GM23338 (cell line): ENCODE data around the gene FRMD3.

Experiments used
- CREB1 ChIP-seq: fragments of 250-450 bp; sonication (Bioruptor Pico); IDR thresholded peaks from 2 replicates; pipeline ENCODE4 v1.5.0; 2020; ENCODE audit warnings: low read depth, mild to moderate bottlenecking, moderate library complexity
- EZH2 ChIP-seq: fragments of 200-600 bp; sonication (generic); IDR thresholded peaks from one replicate; pipeline ENCODE4 v1.8.0; 2017; ENCODE audit warnings: antibody characterized with exemption, mild to moderate bottlenecking, low read depth; ENCODE audit not compliant: unreplicated experiment
- EZH2phosphoT487 ChIP-seq: fragments of 200-600 bp; sonication (generic); IDR thresholded peaks from one replicate; pipeline ENCODE4 v1.8.1; 2018; ENCODE audit warnings: antibody characterized with exemption; ENCODE audit not compliant: unreplicated experiment
- TF ChIP-seq, protein P1 (sequence below), 2 experiments: fragments of 200-600 bp in 1 of 2; sonication (generic) in 1 of 2; conservative IDR thresholded peaks; 2 replicates each; pipeline versions ENCODE4 v1.5.1 to v1.6.1; 2016 to 2017; ENCODE audit warnings: antibody characterized with exemption in 2 of 2, low read depth in 2 of 2, mild to moderate bottlenecking in 2 of 2, moderate library complexity in 1 of 2

DNA sequence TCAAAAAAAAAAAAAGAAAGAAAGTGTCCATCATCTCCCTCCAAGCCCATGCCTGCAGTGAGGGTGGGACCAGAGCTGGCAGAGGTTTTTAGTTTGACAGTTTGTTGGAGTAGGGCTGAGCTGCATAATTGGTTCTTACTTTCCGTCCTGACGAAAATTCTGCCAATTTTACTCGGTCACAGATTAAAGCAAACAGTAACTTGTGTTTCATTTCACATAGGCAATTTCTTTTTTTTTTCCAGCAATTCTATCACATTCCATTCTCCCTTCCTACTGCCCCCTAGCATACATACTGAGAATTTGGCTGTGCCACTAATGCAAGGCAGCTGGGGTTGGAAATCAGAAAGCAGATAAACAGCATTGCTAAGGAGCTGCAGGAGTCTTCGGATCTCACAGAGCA, 132.4 kb downstream of the FRMD3 start:
- TF ChIP-seq, protein P1, sequence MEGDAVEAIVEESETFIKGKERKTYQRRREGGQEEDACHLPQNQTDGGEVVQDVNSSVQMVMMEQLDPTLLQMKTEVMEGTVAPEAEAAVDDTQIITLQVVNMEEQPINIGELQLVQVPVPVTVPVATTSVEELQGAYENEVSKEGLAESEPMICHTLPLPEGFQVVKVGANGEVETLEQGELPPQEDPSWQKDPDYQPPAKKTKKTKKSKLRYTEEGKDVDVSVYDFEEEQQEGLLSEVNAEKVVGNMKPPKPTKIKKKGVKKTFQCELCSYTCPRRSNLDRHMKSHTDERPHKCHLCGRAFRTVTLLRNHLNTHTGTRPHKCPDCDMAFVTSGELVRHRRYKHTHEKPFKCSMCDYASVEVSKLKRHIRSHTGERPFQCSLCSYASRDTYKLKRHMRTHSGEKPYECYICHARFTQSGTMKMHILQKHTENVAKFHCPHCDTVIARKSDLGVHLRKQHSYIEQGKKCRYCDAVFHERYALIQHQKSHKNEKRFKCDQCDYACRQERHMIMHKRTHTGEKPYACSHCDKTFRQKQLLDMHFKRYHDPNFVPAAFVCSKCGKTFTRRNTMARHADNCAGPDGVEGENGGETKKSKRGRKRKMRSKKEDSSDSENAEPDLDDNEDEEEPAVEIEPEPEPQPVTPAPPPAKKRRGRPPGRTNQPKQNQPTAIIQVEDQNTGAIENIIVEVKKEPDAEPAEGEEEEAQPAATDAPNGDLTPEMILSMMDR (conservative IDR thresholded peaks at IDR 0.05; ENCODE audit: low read depth in 2 of 2) = peak; percentile 35 to 45
- TF ChIP-seq EZH2phosphoT487 (no peak), CREB1 (CRISPR knock-in tag) (no peak), EZH2 (no peak)
